Muscle of arm (tissue), 14 donors: ENCODE measurements around the gene KCTD15. TPM values are rescaled to one million over a fixed set of nuclear protein-coding genes. Genes with fewer than 3 reads are reported as not detected.

ENCODE experiments used
- DNase-seq: peaks from one replicate; pipeline ENCODE4 v3.0.0-alpha.2; 2013
- long read RNA-seq, 11 donors: transcript quantifications; one replicate each; lab custom pipeline, GENCODE V29; 2026
- polyA plus RNA-seq, 12 donors: library from polyadenylated mRNA; unstranded; fragments of 120-200 nt; gene quantifications; one replicate each; pipeline ENCODE4 v1.2.1, GENCODE V29; 2013; ENCODE audit not compliant: insufficient read length in 12 of 12

Gene KCTD15
- polyA plus RNA-seq: 10 to 100 TPM in 11 of 12 donors, not detected in 1; 19.8 to 52.2 (median 28.7) TPM
- long read RNA-seq, donor 1, partial matches to known transcripts: 26 of 26 reads
- long read RNA-seq, donor 1, other reads (novel, unspliced or antisense): 0 of 26 reads
- long read RNA-seq, donor 2: 0 reads
- long read RNA-seq, donor 3, partial matches to known transcripts: 0 of 1 reads
- long read RNA-seq, donor 3, other reads (novel, unspliced or antisense): 0 of 1 reads
- long read RNA-seq, donor 4, partial matches to known transcripts: 0 of 1 reads
- long read RNA-seq, donor 4, other reads (novel, unspliced or antisense): 0 of 1 reads
- long read RNA-seq, donor 5, partial matches to known transcripts: 0 of 1 reads
- long read RNA-seq, donor 5, other reads (novel, unspliced or antisense): 0 of 1 reads
- long read RNA-seq, donor 6, partial matches to known transcripts: 0 of 3 reads
- long read RNA-seq, donor 6, other reads (novel, unspliced or antisense): 0 of 3 reads
- long read RNA-seq, donor 7, partial matches to known transcripts: 0 of 1 reads
- long read RNA-seq, donor 7, other reads (novel, unspliced or antisense): 0 of 1 reads
- long read RNA-seq, donor 8, partial matches to known transcripts: 0 of 1 reads
- long read RNA-seq, donor 8, other reads (novel, unspliced or antisense): 0 of 1 reads
- long read RNA-seq, donor 9, partial matches to known transcripts: 0 of 2 reads
- long read RNA-seq, donor 9, other reads (novel, unspliced or antisense): 0 of 2 reads
- long read RNA-seq, donor 10, partial matches to known transcripts: 0 of 2 reads
- long read RNA-seq, donor 10, other reads (novel, unspliced or antisense): 0 of 2 reads
- long read RNA-seq, donor 11: 0 reads

- DNase-seq: peak; percentile 47
Measured at GRCh38 chr19:33796164-33796875, at the start of gene KCTD15. Gene KCTD15 (plus strand): TSS chr19:33796870. CDS start chr19:33800455, 3,585 bp downstream.

DNA sequence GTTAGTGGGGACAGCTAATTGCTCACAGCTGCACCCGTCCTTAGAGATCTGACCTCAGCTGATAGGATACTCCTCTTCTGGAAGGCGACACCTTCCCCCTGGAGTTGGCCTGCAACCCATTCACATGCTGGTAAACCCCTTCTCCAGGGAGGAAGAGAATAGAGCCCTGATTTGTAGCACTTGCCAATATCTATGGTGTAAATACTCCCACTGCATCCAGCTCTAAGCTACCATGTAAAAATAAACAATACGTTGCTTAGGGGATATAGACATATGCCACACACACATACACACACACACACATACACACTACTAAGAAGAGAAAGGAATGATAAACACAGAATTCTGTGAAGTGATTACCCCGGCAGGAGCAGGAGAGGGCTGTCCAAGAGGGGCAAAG is 49.4 kb upstream of the KCTD15 start:
- no peak for DNase-seq

GRCh38 chr19:33748231-33748630 is 48.4 kb upstream of the KCTD15 start:
- DNase-seq: no peak

DNA sequence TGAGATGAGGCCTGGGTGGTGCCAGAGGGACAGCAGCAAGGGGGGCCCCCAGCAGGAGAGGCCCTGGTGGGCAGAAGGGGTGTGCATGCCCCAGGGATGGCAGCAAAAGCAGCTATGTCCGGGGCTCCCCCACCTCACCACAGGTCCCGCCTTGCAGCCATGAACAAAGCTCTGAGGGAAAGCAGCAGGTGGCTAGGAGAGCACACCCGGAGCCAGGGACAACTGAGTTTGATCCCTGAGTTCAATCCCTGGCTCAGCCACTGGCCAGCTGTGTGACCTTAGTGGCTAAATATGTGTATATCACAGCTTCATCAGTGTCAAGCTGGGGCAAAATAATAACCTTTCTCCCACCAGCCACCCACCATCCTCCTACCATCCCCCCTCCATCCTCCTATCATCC is 47.7 kb upstream of the KCTD15 start:
- DNase-seq: no peak

DNA sequence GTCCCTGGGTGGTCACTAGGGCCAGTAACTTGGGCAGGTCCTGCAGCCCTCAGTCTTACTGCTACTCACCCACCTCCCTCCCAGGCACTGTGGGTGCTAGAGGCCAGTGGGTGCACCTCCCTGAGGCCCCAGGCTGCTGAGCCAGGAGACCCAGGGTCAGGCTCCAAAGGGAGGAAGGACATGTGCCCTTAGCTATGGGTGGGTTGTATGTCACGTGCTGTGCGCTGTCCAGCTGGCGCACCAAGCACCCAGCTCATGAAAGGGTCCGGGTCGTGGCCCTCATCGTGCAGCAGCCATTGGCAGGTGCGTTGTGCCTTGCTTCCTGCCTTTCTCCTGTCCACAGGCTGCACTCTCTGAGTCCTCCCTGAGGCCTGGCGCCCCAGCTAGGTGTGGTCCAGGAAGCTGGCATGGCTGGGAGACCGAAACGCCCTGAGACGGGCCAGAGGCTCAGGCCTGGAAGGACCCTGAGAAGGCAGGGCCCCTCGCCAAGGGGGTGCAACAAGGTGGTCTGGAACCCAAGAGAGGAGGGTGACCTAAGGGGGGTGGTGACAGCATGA is 47.0 kb upstream of the KCTD15 start:
- DNase-seq: no peak

- DNase-seq: no peak
Measured at GRCh38 chr19:33750587-33751435, 45.9 kb upstream of the KCTD15 start.

DNA sequence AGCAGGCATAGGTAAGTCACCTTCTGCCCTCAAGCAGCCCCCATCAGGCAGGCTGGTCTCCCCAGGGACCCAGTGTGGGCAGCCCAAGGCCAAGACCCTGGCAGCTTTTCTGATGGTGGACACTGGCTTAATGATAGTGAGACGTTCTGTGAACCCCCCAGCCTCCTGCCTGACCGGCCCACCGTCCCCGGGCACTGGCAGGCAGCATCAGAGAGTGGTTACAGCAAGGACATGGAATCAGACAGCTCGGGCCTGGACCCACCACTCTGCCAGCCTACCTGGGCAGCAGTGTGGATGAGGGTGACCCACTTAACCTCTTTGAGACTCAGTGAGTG is 45.3 kb upstream of the KCTD15 start:
- no peak for DNase-seq

- DNase-seq: no peak
Measured at GRCh38 chr19:33752018-33752800, 44.5 kb upstream of the KCTD15 start.

DNA sequence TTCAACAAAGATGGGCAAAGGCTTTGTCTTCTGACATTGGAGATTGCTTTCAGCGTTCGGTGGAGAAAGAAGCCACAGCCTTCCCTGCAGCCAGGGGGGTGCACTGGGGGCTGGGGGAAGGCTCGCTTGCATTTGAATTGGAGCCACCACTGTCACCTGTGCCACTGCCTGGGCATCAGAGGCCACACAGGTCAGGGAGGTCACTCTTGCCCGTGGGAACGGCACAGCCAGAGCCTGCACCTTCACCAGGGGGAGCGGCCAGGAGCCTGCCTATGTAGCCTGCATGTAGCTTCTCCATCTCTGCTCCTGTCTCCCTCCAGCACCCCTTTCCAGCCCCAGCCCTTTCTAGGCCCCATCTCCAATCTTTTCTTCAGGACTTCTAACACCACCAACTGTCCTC is 43.7 kb upstream of the KCTD15 start:
- DNase-seq: no peak

GRCh38 chr19:33754361-33754760 is 42.3 kb upstream of the KCTD15 start:
- DNase-seq: no peak

DNA sequence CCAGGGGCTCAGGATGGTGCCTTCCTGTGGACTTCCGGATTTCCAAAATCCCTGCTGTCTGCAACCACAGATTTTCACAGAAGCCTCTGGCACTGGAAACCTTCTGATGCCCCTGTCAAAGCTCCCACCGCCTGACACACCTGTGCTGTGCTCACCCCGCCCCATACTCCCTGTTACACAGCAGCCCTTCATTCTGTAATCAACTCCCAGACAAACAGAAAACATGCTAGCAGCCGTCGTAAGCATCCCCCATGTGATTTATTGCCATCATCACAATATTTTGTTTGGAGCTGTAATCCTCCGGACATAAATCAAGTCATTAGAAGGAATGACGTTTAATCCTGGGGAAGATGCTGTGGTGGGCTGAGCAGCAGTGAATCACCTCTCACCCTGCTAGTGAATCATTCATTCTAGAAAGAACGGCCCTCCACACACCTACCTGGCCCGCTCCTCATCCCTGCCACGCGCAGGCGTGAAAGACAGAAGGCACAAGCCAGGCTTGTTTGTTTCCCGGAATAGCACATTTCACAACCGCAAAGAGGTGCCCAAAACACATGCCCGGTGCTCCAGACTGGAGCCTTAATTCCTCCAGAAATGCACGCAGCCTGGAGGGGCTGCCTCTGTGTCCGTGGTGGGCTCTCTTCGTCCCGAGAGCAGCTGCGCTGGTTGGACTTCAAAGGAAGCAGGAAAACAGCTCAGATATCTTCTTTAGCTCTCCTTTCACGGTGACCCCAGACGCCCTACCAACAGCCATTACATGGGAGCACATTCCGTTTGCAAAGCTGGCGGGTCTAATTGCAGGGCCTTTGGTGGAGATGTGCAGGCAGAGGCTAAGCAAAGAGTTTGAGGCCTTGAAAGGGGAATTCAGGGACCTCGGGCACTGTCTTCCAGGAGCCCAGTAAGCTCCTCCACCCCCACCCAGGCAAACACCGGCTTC is 41.3 kb upstream of the KCTD15 start:
- DNase-seq: no peak

GRCh38 chr19:33756177-33756576 is 40.5 kb upstream of the KCTD15 start:
- no peak for DNase-seq

GRCh38 chr19:33758541-33759013 is 38.1 kb upstream of the KCTD15 start:
- DNase-seq: no peak

DNA sequence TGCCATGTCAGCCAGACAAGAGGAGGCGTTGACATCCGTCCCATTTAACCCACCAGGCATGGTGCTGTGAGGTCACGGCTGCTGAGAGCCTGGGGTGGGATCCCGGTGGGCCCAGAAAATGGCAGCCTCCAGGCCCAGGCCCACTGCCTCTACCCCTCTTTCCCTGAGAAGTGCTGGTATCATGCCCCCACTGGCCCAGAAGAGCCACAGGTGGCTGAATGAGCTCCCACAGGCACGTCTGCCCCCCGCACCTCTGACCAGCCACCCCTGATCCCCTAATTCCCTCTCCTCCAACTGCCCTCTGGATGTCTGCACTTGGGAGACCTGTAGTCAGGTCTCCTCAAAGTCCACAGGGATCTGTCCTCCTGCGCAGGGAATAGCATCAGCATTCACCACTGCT is 37.3 kb upstream of the KCTD15 start:
- DNase-seq: no peak

DNA sequence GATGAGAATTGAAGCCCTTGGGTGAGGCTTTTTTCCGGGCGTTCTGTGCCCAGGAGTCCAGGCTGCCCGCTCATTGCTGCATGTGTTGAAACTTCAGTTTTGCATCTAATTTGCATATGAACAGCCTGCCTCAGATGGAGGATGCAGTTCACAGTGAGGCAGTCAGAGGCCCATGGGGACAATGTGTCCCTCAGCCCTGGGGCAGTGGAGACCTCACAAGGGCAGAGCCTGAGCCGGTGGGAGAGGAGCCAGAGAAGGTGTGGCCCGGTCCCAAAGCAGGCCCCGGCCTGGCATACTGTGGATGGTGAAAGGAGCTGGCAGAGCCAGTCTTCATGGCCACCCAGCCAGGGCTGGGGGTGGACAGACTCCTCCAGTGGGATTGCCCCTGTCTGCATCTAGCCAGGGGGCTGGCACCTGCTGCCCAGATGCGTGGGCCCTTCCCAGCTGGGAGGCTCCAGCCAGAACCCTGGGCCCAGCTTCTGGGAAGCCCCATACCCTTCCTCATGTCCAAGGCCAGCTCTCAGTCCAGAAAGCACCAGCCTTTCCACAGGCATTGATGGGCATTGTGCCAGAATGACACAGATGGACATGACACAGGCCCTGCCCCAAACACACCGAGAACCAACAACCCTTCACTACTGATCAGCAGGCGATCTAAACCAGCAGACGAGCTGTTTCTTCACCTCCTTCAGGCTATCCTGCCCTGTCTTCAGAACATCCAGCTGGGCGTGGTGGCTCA is 32.9 kb upstream of the KCTD15 start:
- DNase-seq: no peak

GRCh38 chr19:33766623-33767022 is 30.0 kb upstream of the KCTD15 start:
- DNase-seq: no peak

DNA sequence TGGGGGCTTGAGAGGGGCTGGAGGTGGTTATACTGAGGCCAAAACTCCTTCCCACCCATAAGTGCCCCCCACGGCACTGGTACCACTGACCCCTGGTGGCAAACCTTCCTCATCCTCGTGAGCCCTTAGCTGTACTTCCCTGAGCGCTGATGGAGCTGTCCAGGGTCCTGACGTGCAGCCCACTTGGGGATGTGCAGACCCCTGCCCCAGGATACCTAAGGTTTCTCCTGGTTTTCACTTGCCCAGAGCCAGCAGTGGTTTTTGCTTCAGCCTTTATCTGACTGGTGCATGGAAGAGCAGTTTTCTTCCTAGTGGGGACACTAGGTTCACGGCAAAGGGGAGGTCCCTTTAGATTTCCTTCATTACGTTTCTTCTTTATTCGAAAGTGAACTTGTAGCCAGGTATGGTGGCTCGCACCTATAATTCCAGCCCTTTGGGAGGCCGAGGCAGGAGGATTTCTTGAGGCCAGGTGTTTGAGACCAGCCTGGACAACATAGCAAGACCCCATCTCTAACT is 28.7 kb upstream of the KCTD15 start:
- DNase-seq: peak; percentile 19

DNA sequence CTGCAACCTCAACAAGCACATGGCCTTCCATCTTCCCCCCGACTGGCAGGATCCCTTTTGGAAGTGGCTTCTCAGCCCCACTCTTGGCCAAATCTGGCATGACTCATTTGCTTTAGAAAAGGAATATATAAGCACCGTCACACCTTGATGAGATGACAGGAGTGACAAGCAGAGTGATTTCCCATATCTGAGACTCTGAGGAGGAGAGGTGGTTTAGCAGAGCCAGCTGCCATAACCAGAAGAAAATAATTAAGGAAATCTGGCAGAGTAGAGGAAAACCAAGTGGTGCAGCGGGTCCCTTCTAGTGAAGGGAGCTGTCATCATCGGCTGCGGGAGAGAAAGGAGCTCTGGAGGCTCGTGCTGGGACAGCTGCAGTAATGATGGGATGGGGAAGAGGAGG is 27.5 kb upstream of the KCTD15 start:
- no peak for DNase-seq
